ENCODE data around the gene PGGT1B.

DNA sequence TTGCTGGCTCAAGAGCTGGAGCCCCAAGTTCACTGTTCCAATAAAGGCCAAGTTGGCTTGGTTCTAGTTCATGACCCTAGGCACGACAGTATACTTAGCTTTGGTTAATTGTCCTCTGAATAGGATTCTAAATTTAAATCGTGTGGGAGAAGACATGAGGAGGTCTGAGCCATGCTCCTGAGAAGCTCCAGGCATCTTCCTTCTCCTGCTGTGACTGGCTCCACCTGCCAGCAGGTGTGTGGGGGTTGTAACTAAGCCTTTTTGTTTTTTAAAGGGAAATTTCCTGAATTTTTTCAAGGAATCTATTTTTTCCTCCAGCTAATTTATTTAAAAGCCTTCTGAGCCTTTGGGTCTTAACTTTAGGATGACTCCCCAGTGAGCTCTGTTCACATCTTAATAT is 72.8 kb downstream of the PGGT1B start:
- TF ChIP-seq, protein P1, sequence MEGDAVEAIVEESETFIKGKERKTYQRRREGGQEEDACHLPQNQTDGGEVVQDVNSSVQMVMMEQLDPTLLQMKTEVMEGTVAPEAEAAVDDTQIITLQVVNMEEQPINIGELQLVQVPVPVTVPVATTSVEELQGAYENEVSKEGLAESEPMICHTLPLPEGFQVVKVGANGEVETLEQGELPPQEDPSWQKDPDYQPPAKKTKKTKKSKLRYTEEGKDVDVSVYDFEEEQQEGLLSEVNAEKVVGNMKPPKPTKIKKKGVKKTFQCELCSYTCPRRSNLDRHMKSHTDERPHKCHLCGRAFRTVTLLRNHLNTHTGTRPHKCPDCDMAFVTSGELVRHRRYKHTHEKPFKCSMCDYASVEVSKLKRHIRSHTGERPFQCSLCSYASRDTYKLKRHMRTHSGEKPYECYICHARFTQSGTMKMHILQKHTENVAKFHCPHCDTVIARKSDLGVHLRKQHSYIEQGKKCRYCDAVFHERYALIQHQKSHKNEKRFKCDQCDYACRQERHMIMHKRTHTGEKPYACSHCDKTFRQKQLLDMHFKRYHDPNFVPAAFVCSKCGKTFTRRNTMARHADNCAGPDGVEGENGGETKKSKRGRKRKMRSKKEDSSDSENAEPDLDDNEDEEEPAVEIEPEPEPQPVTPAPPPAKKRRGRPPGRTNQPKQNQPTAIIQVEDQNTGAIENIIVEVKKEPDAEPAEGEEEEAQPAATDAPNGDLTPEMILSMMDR (IDR thresholded peaks at IDR 0.05) = no peak
- TF ChIP-seq POLR2A (IDR thresholded peaks at IDR 0.05) (no peak), POLR2AphosphoS5 (IDR thresholded peaks at IDR 0.05) (no peak), EP300 (IDR thresholded peaks at IDR 0.05) (no peak)

Measured in sigmoid colon (tissue), 4 donors.